SKM-1 treated with dmso at 0.1 percent for 144 hours (cell line): ENCODE data around the gene TSPAN1.
A peak's percentile ranks its signal among the peaks of the same experiment; 100 is the strongest.

Experiments used
- DNase-seq: peaks from one replicate; lab custom pipeline; 2025; ENCODE audit not compliant: unreplicated experiment; lab: John Stamatoyannopoulos, UW

Gene TSPAN1

DNA sequence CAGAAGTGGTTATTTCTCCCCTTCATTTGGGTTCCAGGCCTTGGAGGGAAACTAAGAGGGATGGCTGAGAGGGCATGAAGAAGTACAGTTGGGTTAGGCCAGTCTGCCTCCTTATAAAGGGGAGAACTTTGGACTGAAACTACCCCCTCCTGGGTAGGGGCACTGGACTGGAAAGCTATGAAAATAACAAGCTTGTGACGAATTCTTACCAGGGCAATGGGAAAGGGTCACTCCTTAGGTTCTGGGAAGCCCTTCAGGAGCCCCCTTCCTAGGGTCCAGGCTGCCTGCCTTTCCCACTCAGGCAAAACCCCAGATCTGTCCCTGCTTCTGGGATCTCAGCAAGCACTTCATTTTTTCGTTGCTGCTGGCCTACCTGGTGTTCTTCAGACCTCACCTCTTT, 11.2 kb downstream of the TSPAN1 start:
- DNase-seq: no peak

DNA sequence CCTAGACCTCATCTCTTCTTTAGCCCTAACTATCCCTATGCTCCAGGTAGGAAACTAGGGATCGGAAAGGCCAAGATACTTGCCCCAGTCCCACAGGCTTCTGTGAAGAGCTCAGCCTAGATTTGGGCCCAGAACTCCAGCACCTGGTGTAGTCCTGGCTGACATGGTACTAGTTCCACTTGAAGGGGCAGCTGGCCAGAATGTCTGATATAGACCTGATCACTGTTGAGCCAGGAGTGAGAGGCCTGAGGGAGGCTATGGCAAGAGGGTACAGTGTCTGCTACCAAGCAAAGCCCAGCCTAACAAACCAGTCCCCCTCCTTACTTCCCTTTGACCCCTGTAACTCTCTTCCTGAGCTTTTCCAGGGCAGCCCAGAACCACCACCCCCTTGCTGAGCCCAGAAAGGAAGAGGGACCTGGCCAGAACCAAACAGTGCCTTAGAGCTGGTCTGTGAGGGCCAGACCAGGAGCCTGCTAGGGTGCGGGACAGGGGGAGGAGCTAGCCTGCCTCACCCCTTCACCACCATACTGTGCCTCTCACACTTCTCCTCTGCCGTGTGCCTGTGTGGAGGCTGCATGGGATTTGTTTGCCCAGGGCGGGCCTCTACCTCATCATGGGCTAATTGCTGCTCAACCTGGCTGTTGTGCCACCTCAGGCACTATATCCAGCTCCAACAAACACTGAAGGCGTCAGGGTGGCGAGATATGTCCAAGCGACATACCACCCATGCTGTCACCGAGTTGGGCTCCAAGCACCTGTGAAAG, 12.4 kb downstream of the TSPAN1 start:
- DNase-seq: no peak

DNA sequence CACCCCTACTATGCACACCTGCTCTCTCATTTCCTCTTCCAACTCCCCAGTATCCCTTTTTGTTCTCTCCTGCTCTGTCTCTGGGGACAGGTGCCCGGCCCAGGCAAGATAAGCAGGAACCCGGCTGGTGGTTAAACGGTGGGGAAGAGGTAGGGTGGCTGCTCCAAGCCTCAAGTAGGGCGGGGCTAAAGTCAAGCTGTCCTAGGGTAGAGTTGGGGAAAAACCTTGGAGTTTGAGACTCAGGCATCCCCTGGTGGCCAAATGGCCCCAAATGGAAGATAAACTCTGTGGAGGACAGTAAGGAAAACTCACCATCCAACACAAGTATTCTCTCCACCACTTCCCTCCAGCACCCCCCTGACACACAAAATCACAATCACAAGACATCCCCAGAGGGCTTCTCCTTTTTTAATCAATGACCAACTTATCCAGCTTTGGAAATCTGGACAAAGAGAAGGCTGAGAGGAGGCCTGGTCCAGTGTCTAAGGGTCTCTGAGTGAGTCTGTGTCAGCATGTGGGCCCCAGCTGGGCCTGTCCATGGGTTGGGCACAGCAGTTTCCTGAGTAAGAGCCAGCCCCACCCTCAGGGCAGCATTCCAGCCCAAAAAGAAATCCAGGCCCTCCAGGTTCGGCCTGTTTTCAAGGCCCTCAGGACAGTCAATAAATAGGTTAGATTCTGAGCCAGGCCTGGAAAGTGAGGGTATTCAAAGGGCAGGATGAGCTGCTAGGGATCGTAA, 13.6 kb downstream of the TSPAN1 start:
- no peak for DNase-seq

DNA sequence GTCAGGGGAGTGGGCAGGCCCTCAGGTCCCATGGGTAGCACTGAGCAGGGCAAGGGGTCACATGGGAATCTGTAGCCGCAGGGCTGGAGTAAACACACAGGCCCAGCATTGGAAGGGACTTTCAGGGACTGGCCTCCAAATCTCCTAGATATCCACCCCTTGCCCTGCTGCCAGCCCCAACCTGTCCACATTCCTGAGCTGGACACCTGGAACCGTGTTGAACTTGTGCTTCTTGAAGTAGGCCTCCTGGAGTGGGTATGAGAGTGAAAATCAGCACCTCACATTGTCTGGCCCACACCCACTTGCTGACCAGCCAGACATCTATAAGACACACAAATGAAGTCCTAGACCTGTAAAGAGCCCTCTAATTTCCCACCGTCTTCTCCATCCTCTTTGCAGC, 15.7 kb downstream of the TSPAN1 start:
- no peak for DNase-seq

DNA sequence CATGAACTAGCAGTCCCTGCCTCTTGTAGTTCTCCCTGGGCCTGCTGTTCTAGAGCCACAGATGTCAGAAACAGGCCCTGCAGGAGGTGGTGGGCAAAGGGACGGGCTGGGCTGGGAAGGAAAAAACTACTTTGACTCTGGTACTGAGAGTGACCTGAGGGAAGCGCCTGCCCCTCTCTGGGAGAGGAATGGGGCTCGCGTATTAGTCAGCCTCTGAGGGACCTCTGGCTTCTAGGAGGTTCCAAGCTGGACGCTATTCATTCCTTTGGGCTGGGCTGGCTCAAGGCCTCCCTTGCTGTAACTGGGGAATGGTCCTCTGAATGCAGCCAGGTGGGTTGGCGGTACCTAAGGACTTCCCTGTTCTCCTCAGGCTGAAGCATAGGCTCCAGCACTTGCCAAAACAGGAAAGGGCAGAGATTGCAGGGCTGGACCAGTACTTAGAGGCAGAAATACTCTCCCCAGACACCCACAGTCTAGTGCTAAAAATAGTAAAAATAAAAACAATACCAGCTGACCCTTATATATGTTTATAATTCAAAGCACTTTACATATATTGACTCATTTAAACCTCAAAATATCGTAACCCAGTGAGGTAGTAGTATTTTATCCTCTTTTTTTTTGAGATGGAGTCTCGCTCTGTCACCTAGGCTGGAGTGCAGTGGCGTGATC, 16.3 kb downstream of the TSPAN1 start:
- no peak for DNase-seq

DNA sequence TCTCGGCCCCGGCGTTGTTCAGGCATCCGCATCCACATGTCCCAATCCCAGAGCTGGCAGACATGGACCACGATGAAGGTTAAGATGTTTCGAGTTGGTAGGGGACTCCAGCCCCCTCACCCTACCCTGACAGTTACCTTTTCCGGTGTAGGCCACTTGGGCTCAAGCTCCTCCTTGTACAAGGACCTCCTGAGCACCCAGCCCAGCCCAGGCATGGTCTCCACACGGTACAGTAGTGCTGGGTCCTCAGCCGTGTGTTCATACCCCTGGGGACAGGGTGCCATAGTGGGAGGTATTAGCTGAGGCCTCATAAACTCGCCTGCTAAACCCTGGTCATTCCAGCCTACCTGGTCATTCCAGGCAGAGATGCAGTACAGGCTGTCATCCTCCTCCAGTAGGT, 17.3 kb downstream of the TSPAN1 start:
- no peak for DNase-seq

DNA sequence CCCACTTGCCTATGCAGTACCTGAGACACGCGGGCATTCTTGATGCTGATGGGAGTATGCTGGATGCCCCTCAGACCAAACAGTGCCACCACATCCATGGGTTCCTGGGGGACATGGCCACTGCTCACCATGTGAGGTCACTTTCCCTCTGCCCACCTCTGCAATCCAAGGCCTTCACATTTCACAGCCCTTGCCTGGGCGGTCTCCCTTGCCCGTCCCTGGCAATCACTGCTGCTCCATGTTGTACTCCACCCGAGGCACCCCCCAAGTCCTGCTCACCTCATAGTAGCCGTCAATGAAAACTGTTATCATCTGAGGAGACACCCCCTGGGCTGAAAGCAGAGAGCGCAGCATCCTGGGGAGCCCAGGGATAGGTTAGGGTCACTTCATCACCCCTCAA, 18.4 kb downstream of the TSPAN1 start:
- no peak for DNase-seq

DNA sequence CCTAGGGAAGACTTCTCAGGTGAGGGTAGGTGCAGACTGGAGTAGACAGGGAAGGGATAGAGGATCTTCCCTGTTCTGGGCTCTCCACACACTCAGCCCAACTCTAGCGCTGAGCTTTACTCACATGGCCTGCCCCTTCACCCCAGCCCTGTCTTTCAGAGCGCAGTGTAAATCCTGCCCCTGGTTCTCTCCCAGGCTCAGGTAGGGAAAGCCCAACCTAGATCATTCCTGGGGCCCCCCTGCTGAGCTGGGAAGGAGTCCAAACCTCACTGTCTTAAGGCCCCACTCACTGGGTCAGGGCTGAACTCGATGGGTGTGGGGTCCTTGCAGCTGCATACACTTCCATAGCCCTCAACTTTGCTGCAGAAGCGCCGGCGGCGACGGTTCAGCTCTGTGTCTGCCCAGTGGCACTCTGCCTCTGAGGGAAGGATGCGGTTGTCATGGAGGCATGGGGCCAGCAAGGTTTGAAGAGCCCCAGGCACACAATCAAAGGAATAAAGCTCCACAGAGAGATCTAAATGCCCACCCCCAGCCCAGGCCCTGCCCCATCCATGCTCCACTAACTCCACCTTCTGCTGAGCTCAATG, 19.2 kb downstream of the TSPAN1 start:
- DNase-seq: no peak

DNA sequence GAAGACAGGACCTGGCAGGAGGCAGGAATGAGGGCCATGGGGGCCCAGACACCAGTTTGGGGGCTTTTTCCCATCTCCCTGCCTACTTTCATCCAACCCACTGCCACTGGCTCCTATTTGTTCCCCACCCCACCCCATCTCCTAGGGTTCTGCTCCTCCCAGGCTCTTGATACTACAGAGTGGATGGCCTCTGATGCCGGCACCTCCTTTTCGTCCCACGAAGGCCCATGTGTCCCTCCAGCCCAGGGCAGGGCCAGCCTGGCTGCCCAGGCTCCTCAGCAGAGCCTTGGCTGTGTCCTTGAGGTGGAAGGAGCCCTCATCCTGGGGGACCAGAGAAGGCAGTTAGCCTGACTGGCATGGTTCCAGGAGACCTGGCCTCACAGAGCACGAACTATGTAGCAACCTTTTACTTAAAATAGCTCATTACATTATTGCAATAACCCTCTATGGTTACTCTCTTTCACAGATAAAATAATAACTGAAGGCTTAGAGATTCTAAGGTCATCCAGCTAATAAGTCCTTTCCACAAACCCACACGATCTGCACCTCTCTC, 19.8 kb downstream of the TSPAN1 start:
- DNase-seq: peak; percentile 32

DNA sequence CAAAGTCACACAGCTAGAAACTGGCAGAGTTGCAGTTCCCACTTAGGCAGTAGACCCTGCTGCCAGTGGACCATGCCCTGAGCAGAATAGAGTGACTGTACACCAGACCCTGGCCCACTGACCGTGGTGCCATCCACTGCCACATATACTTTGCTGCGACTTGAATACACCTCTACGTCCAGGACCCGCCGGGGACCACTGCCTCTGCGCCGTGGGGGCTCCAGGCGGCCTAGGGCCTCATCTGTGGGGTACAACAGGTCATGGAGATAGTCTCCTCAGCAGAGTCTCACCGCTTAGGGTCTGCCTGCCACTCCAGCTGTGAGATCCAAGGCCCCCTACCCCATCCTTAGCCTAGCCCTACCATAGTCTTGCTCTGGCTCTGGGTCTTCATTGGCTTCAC, 21.7 kb downstream of the TSPAN1 start:
- no peak for DNase-seq

DNA sequence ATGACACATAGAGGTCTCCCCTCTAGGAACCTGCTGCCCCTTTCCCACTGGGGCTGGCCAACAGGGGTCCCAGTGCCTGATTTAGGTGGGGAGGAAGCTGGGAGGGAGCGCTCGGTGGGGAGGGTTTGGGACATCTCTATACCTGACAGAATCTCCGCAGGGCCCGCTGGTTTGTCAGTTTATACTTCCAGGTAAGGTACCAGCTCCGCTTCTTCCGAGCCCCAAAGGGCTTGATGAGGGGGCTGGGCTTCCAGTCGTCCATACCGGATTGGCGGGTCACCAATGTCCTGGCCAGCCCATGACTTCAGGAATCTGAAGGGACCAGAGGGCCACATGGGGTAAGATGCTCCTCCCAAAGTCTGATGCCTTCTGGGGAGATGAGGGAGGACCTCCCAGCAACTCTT, 22.7 kb downstream of the TSPAN1 start:
- no peak for DNase-seq

DNA sequence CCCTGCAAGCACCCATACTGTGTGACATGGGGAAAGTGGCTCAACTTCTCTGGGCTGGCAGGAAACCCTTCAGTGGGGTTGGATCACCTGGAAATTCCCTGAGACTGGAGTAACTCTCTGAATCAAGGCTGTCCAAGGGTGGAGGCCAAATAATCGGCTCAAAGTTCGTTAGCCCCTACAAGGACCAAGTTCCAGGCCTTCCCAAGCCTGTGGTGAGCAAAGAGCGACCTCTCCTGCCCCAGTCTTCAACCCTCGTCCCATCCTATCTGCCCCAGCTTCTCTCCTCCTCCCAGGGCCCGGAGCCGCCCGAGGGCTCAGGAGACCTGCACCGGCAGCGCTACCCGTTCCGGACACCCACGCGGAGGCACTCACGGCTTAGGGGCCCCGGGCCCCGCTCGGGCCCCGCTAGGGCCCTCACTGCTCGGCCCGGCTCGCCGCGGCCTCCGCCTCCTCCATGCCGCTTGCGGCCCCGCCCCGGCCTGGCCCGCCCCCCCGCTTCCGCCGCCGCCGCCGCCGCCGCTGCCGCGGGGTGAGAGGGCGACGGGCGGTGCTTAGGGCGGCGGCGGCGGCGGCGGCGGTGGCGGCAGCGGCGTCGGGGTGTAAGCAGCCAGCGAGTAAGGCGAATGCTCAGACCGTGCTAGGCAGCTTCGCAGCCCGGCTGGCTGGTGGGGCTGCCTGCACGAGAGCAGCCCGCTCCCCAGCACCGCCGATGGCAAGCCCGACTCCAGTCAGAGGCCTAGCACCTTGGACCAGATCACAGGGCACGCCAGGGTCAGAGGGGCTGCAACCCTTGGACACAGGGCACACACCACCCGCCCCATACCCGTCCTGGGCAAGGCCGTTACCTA, 23.3 kb downstream of the TSPAN1 start, which contains the start of gene POMGNT1:
POMGNT1 (minus strand) TSS at position 471 of the 848 bp plus-strand sequence. CDS start 613 bp downstream, outside the sequence.
- peak; percentile 62 for DNase-seq

DNA sequence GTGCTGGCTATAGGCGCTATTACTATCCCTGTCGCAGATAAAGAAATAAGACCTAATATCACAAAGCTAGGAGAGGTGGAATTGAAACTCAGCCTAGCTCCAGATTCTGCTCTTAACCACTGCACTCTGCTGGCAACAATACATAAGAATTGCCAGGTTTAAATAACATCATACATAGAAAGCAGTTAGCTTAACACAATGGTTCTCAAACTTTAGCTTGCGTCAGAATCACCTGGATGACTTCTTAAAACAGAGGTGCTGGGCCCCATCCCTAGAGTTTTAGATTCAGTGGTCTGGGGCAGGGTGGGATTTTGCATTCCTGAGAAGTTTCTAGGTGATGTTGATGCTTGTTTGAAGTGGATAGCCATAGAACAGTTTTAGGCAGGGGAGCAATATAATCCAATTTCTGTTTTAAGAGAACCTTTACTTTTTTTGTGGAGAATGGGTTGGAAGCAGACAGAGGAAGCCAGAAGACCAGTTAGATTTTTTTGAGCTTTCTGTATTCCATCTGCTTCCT, 24.4 kb downstream of the TSPAN1 start:
- DNase-seq: no peak

DNA sequence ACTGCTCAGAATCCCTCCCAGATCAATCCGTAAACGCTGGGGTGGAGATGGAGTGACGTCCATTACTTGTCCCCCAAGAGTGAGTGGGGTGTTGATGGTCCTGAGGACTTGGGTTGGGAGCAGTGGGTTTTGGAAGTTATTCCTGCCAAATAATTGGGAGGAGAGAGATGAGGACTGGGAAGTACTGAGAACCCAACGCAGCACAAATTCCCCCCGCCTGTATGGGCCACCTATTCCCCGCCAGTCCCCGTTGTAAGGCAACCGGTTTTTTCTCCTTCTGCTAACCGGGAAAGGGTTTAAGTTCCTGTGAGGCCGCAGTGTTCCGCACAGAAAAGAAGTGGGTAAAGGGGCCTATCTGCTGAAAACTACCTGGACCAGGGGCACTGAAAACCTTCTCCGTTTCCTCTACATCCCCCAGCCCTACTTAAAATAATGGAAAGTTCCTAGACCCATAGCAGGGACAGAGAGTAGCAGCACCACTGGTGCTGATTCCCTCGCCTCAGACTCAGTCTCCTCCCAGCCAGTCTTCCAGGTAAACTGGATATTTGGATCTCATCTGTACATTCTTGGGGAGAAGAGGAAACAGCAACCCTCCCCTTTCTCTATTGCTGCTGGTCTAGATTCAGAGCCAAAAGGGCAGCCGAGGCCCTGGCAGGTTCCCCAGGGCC, 29.0 kb downstream of the TSPAN1 start:
- DNase-seq: no peak

DNA sequence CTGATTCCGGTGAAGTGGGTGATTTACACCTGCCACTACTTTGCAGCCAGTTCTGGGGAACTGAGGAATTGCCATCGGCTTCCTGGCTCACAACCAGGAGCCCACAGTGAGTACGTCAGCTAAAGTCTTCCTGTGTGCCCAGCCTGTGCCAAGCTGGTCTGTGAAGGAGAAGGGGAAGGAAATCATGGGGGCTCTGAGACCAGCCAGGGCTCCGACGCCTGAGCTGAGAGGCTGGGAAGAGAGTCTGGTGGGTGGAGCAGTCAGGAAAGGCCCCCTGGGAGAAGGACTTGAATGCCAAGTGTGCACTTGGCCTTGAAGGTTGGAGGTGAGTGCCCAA, 29.5 kb downstream of the TSPAN1 start:
- DNase-seq: no peak

DNA sequence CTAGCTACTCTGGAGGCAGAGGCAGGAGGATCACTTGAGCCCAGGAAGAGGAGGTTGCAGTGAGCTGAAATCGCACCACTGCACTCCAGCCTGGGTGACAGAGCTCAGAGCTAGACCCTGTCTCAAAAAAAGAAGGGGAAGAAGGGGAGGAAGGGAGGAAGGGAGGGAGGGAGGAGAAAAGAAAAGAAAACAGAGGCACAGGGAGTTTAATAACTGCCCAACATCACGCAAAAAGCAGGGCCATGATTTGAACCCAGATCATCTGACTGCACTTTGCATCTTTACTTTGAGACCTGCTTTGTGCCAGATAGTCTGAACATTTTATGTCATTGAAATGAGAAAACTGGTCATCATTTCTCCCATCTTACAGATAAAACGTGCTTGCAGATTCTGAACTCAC, 30.3 kb downstream of the TSPAN1 start:
- no peak for DNase-seq

DNA sequence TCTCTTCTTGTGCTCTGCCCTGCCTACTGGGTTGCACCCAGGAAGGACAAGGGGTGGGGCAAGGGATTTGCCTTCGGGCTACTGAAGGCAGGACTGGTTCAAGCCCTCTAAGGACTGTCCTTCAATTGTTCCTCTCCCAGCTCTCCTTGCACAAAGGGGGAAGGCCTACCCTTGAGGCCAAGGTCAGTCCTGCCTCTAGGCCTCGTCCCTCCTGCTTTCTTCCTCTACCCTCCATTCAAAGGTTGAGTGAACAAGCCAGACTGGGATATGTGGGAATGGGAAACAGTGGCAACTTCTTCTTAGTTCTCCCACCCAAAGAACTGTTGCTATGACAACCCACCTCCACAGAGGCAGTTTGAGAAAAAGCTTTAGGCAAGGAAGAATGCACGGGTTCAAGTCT, 30.9 kb downstream of the TSPAN1 start:
- DNase-seq: no peak

DNA sequence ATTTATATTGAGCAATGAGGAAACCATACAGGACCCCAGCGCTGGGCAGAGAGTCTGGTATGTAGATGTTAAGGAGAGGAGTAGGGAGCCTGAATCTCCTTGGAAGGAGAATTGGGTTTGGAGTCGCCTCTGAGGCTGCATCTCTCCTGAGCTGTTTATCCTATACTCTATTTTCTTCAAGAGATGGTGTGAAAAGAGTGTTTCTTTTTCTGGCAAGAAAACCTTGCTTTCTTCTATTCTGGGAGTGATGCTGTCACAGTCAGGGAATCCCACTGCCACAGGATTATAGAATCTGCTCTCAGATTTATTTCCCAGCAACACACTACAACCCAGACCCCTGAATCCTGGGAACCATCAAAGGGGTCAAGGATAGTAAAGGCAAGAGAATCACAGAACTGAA, 31.5 kb downstream of the TSPAN1 start:
- DNase-seq: no peak

DNA sequence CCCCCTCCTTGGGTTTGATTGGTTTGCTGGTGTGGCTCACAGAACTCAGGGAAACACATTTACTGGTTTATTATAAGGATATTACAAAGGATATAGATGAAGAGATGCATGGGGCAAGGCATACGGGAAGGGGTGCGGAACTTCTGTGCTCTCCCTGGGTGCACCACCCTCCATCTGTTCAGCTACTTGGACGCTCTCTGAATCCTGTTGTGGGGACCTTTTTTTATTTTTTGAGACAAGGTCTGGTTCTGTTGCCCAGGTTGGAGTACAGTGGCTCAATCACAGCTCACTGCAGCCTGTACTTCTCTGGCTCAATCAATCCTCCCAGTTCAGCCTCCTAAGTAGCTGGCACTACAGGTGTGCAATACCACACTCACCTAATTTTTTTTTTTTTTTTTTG, 35.7 kb downstream of the TSPAN1 start:
- DNase-seq: no peak

DNA sequence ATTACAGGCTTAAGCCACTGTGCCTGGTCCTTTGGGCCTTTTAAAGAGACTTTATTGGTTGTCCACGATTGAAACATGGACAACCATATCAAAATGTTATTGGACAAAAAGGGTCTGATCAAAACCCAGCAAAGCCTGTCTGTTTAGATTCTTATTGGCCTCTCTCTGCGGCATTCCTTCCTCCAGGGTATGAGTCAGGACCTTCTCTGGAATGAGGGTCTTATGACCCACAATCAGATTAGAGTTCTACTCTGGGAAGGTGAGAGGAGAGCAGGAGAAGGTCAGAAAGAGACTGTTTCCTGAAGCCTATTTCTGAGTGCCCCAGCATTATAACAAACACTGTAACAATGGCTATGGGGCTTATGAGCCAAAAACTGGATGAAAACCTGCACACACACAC, 36.2 kb downstream of the TSPAN1 start:
- no peak for DNase-seq
